Stimulated activated naive CD8-positive, alpha-beta T cell treated with anti-CD3 and anti-CD28 coated beads, Interleukin-15, amount 100 ng/mL, for 72 hours (primary cell): ENCODE data around the gene C11orf91.
"Not testable (repeated sequence)": the region's sequence is repeated elsewhere in the genome, so short reads cannot be mapped to it uniquely, and the experiment has no call there.

Experiments
- ATAC-seq: fragments of 150-1000 bp; cut with Tn5 transposase; 2 replicates; pipeline ENCODE4 v1.10.0; 2021; ENCODE audit warnings: mild to moderate bottlenecking, moderate library complexity
- DNase-seq, 2 donors: peaks; one replicate each; pipeline ENCODE4 v3.0.0; 2021 to 2022
- H3K27ac Mint-ChIP-seq, 2 donors: one replicate each; pipeline ENCODE4 v1.8.0; 2022; ENCODE audit warnings: mild to moderate bottlenecking in 2 of 2, mixed read lengths in 2 of 2, moderate library complexity in 2 of 2
- H3K27me3 Mint-ChIP-seq: one replicate; pipeline ENCODE4 v1.8.0; 2022; ENCODE audit warnings: mixed read lengths
- H3K4me1 Mint-ChIP-seq: one replicate; pipeline ENCODE4 v1.8.0; 2022; ENCODE audit warnings: mild to moderate bottlenecking, mixed read lengths
- H3K4me3 Mint-ChIP-seq, 2 donors: one replicate each; pipeline ENCODE4 v1.8.0; 2022; ENCODE audit warnings: mild to moderate bottlenecking in 2 of 2, mixed read lengths in 2 of 2, moderate library complexity in 1 of 2
- H3K9me3 Mint-ChIP-seq, 2 donors: one replicate each; pipeline ENCODE4 v1.8.0; 2022; ENCODE audit warnings: mixed read lengths in 2 of 2

The C11orf91 gene

DNA sequence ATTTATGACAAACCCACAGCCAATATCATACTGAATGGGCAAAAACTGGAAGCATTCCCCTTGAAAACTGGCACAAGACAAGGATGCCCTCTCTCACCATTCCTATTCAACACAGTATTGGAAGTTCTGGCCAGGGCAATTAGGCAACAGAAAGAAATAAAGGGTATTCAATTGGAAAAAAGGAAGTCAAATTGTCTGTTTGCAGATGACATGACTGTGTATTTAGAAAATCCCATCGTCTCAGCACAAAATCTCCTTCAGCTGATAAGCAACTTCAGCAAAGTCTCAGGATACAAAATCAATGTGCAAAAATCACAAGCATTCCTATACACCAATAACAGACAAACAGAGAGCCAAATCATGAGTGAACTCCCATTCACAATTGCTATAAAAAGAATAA, 26.9 kb upstream of the C11orf91 start:
- H3K4me1 Mint-ChIP-seq = peaks cover 56% of the 10 kb centered on the region
- H3K27ac Mint-ChIP-seq, DNase-seq, H3K27me3 Mint-ChIP-seq, H3K4me3 Mint-ChIP-seq, H3K9me3 Mint-ChIP-seq, ATAC-seq: not testable (repeated sequence)

GRCh38 chr11:33725496-33725895, 24.9 kb upstream of the C11orf91 start:
- no peaks in the 10 kb centered on the region for H3K27me3 Mint-ChIP-seq
- no peaks in the 10 kb centered on the region for H3K9me3 Mint-ChIP-seq
- DNase-seq (no peak), ATAC-seq (no peak)
- H3K27ac Mint-ChIP-seq = no peak overlapping the region
- H3K4me3 Mint-ChIP-seq = no peak overlapping the region
- peaks cover 56% of the 10 kb centered on the region for H3K4me1 Mint-ChIP-seq

GRCh38 chr11:33724644-33725035, 24.0 kb upstream of the C11orf91 start:
- no peaks in the 10 kb centered on the region for H3K27me3 Mint-ChIP-seq
- DNase-seq (no peak), ATAC-seq (no peak)
- H3K4me3 Mint-ChIP-seq = no peak overlapping the region
- H3K4me1 Mint-ChIP-seq = peaks cover 56% of the 10 kb centered on the region
- no peak overlapping the region for H3K27ac Mint-ChIP-seq
- H3K9me3 Mint-ChIP-seq = no peaks in the 10 kb centered on the region

- DNase-seq (no peak), ATAC-seq (peak; percentile 3)
- Mint-ChIP-seq H3K27ac (no peak overlapping the region), H3K27me3 (no peaks in the 10 kb centered on the region), H3K4me3 (peak overlapping the region in 1 of 2 donors; percentile 58), H3K4me1 (peaks cover 52% of the 10 kb centered on the region), H3K9me3 (no peaks in the 10 kb centered on the region)
Observed at GRCh38 chr11:33723238-33723881, 22.7 kb upstream of the C11orf91 start.

GRCh38 chr11:33722590-33723234, 22.1 kb upstream of the C11orf91 start:
- ATAC-seq = peak; percentile 97
- peaks cover 51% of the 10 kb centered on the region for H3K4me1 Mint-ChIP-seq
- peak; percentile 39 to 73 for DNase-seq
- peak overlapping the region; percentile 48 to 71 for H3K27ac Mint-ChIP-seq
- H3K27me3 Mint-ChIP-seq = no peaks in the 10 kb centered on the region
- H3K4me3 Mint-ChIP-seq = peak overlapping the region; percentile 38 to 58
- no peaks in the 10 kb centered on the region for H3K9me3 Mint-ChIP-seq

DNA sequence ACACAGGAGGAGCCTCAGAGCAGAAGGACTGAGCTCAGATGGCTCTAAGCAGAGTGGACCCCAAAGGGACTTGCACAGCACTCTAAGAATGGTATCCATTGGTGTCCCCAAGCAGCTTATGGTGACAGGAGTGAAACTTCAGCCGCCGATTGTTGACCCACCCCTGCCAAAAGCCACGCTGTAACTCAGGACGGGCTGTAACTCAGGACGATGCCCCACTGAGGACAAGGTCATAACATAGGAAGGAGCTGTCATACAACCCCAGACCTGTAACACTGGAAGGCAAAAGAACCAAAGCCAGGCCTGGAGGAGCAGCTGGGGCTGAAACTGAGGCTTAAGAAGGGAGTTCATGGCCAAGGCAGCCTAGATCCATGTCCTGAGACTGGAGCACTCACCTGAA, 21.4 kb upstream of the C11orf91 start:
- no peak overlapping the region for H3K27ac Mint-ChIP-seq
- ATAC-seq = no peak
- peak overlapping the region in 1 of 2 donors; percentile 1 for H3K4me3 Mint-ChIP-seq
- H3K9me3 Mint-ChIP-seq = no peaks in the 10 kb centered on the region
- DNase-seq = no peak
- H3K27me3 Mint-ChIP-seq = no peaks in the 10 kb centered on the region
- peaks cover 46% of the 10 kb centered on the region for H3K4me1 Mint-ChIP-seq

DNA sequence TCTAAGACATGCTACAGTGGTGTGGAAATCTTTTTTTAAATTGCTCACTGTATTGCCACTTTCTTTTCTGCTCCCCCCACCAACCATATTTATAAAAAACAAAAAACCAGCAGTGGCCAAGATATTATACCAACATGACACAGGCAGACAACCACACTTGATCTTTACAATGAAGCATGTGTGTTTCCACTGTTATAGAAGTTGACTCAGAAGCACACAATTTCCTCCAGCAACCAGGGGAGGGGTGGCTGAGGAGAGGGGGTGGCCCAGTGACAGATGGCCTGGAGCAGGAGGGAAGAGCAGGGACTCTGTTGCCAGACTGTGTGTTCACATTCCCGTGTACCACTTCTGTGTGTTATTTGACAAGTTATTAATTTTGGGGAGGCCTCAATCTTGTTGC, 20.8 kb upstream of the C11orf91 start:
- Mint-ChIP-seq H3K27me3 (no peaks in the 10 kb centered on the region), H3K4me1 (peaks cover 46% of the 10 kb centered on the region), H3K9me3 (no peaks in the 10 kb centered on the region), H3K4me3 (no peak overlapping the region), H3K27ac (peak overlapping the region in 1 of 2 donors; percentile 88)
- ATAC-seq = peak; percentile 37
- no peak for DNase-seq

DNA sequence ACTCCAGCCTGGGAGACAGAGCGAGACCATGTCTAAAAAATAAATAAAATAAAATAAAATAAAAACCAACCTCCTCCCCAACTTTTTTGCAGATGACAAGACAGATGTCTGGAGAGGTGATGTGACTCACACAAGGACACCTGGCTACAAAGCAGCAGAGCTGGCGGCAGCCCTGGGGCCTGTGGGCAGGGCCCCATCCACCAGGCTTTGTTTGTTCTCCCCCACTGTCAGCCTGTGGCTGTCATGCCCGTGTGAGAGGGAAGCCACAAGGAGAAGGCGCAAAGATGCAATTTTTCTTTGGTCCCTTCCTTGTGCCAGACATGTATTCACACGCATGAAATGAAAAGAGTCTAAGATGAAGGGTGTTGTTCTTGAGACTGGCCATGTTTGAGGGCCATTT, 19.0 kb upstream of the C11orf91 start:
- H3K4me3 Mint-ChIP-seq = no peak overlapping the region
- no peaks in the 10 kb centered on the region for H3K27me3 Mint-ChIP-seq
- ATAC-seq (no peak), DNase-seq (no peak)
- peaks cover 35% of the 10 kb centered on the region for H3K4me1 Mint-ChIP-seq
- no peaks in the 10 kb centered on the region for H3K9me3 Mint-ChIP-seq
- peak overlapping the region in 1 of 2 donors; percentile 33 for H3K27ac Mint-ChIP-seq

DNA sequence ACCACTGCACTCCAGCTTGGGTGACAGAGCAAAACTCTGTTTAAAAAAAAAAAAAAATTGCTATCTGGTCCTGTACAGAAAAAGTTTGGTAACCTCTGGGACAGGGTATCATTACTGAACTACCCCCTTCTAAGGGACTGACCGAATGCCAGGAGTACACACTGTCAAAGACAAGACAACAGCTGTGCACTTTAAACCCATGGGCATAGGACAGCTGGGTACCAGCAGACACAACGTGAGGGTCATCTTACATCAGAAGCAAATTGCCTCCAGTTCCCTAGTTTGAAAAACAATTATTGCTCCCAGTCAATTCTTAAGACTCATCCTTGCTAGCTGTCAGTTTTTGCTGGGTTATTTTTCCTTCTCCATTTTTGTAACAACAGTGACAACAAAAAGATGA, 17.8 kb upstream of the C11orf91 start:
- Mint-ChIP-seq H3K27ac (no peak overlapping the region), H3K9me3 (no peaks in the 10 kb centered on the region), H3K4me1 (peaks cover 23% of the 10 kb centered on the region), H3K27me3 (no peaks in the 10 kb centered on the region), H3K4me3 (no peak overlapping the region)
- ATAC-seq = no peak
- DNase-seq = no peak

DNA sequence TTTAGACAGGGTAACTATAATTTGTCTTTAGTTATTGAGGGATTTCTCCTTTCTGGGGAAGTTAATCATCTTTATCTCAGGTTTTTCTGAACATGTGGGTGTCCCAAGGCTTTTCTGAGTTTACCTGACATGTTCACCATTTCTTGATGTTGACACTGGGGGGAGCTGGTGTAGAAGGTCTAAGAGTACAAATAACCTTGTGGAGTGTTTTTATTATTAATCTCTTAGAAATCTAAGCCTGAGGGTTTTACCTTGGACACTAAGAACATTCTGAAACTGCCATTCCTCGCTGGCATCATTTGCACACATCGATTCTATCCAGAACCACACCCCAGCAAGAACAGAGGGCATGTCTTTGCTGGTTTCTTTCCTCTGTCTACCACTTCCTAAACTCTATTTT, 15.6 kb upstream of the C11orf91 start:
- Mint-ChIP-seq H3K27ac (no peak overlapping the region), H3K27me3 (no peaks in the 10 kb centered on the region), H3K4me1 (peaks cover 1% of the 10 kb centered on the region), H3K9me3 (no peaks in the 10 kb centered on the region), H3K4me3 (no peak overlapping the region)
- DNase-seq = no peak
- ATAC-seq = peak; percentile 60

- no peak overlapping the region for H3K27ac Mint-ChIP-seq
- no peak for ATAC-seq
- no peaks in the 10 kb centered on the region for H3K9me3 Mint-ChIP-seq
- no peaks in the 10 kb centered on the region for H3K4me1 Mint-ChIP-seq
- no peak for DNase-seq
- H3K4me3 Mint-ChIP-seq = no peak overlapping the region
- H3K27me3 Mint-ChIP-seq = no peaks in the 10 kb centered on the region
Observed at GRCh38 chr11:33713856-33714398, 13.3 kb upstream of the C11orf91 start.

- H3K4me1 Mint-ChIP-seq = no peaks in the 10 kb centered on the region
- H3K9me3 Mint-ChIP-seq = no peaks in the 10 kb centered on the region
- H3K27ac Mint-ChIP-seq = no peak overlapping the region
- DNase-seq (no peak), ATAC-seq (no peak)
- no peaks in the 10 kb centered on the region for H3K27me3 Mint-ChIP-seq
- no peak overlapping the region for H3K4me3 Mint-ChIP-seq
Observed at GRCh38 chr11:33713151-33713855, 12.7 kb upstream of the C11orf91 start.

DNA sequence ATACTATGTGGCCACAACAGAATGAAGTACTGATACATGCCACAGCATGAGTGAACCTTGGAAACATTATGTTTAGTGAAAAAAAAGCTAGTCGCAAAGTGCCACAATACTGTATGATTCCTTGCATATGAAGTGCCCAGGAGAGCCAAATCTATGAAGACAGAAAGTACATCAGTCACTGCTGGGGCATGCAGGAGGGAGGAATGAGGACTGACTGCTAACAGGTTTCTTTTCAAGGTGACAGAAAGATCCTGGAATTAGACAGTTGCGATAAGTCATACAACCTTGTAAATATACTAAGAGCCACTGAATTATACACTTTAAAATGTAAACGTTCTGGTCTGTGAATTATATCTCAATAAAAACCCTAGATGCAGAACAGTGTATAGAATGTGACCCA, 11.8 kb upstream of the C11orf91 start:
- no peaks in the 10 kb centered on the region for H3K4me1 Mint-ChIP-seq
- H3K27ac Mint-ChIP-seq = no peak overlapping the region
- H3K4me3 Mint-ChIP-seq = no peak overlapping the region
- no peaks in the 10 kb centered on the region for H3K27me3 Mint-ChIP-seq
- ATAC-seq (no peak), DNase-seq (no peak)
- no peaks in the 10 kb centered on the region for H3K9me3 Mint-ChIP-seq

DNA sequence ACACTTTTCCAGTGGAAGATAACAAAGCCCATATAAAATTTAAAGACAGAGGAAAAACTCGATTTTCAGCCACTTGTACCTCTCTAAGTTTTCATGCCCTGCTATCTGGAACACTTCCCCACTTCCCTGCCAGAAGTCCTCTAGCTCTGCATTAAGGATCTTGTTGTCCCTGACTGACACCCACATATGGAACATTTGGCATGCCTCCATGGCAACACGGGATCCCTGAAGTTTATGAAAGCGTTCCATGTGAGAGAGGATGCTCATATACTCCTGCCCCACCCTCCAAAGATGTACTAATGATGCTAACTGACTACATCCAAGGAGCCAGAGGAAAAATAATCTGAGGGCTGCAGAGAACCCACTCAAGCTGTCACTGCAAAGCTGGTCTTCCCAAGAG, 8.8 kb upstream of the C11orf91 start:
- ATAC-seq = no peak
- Mint-ChIP-seq H3K27ac (no peak overlapping the region), H3K27me3 (no peaks in the 10 kb centered on the region), H3K4me3 (no peak overlapping the region), H3K9me3 (no peaks in the 10 kb centered on the region), H3K4me1 (peaks cover 6% of the 10 kb centered on the region)
- DNase-seq = no peak

DNA sequence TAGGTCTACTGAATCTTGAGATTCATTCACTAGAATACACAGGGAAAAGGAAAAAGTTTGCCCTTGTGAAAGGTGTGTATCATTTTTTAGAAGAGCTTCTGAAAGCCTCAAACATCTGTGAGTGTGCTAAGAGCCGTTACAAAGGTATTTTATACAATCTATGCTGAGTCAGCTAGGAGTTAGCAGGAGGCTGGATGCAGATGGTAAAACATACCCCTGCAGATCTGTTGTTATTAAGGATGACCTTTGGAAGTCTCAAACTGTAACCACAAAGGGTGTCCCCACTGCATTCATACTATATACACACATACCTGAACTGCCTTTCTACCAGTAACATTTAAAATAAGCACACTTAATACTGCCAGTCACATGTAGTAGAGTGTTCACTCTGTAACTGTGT, 8.4 kb upstream of the C11orf91 start:
- no peaks in the 10 kb centered on the region for H3K9me3 Mint-ChIP-seq
- DNase-seq (no peak), ATAC-seq (no peak)
- H3K4me1 Mint-ChIP-seq = peaks cover 6% of the 10 kb centered on the region
- no peaks in the 10 kb centered on the region for H3K27me3 Mint-ChIP-seq
- H3K27ac Mint-ChIP-seq = no peak overlapping the region
- H3K4me3 Mint-ChIP-seq = no peak overlapping the region

DNA sequence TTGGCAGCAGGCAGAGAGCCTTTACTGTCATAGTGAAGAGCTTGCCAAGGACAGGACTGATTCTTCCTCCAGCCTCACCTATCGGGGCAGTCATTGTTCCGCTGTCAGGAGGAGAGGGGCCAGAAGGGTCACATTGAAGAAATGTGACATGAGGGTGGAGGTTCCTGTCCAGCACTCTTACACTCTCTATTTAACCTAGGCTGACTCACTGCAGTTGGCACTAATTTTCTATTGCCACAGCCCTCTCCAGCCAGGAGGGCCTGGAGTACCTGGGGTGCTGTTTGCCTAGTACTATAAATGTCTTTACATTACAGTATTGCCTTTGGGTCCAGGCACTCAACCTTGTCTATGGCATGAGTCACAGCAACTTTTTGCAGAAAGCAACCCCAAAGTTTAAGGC, 7.2 kb upstream of the C11orf91 start:
- not testable (repeated sequence) for H3K4me1 Mint-ChIP-seq, H3K27me3 Mint-ChIP-seq, H3K9me3 Mint-ChIP-seq

More for the DNA sequence above, 7.2 kb upstream of the C11orf91 start:
- not testable (repeated sequence) for H3K27ac Mint-ChIP-seq, ATAC-seq, DNase-seq, H3K4me3 Mint-ChIP-seq
